K562 (cell line): ENCODE measurements around the gene CORO2A.

Experiments
- BCLAF1 ChIP-seq, 2 experiments: fragments of 450-650 bp in 1 of 2; IDR thresholded peaks; 2 replicates each; pipeline ENCODE4 v1.6.1; 2011 to 2017; ENCODE audit warnings: low read depth in 2 of 2, antibody characterized with exemption in 1 of 2, borderline replicate concordance in 1 of 2, low read length in 1 of 2, mild to moderate bottlenecking in 1 of 2, mixed read lengths in 1 of 2; ENCODE audit not compliant: control insufficient read depth in 1 of 2
- SMC3 ChIP-seq: conservative IDR thresholded peaks from 2 replicates; pipeline ENCODE4 v1.6.1; 2011; ENCODE audit warnings: low read depth, low read length, improper control_type of control experiment; ENCODE audit not compliant: insufficient read depth
- ZNF212 ChIP-seq: fragments of 450-650 bp; formaldehyde crosslinking; IDR thresholded peaks from 2 replicates; pipeline ENCODE4 v1.4.0; 2020; ENCODE audit warnings: mild to moderate bottlenecking
- TF ChIP-seq, protein P1 (sequence below): fragments of 450-650 bp; IDR thresholded peaks from 2 replicates; pipeline ENCODE4 v1.6.1; 2016
- TF ChIP-seq, protein P2 (sequence below), 2 experiments: fragments of 450-650 bp in 1 of 2; sonication (generic) in 1 of 2; formaldehyde crosslinking in 1 of 2; IDR thresholded peaks in 1 of 2; conservative IDR thresholded peaks in 1 of 2; 2 replicates each; pipeline versions ENCODE4 v1.6.1 to v1.8.1; 2016 to 2023; ENCODE audit warnings: mild to moderate bottlenecking in 2 of 2, moderate library complexity in 2 of 2, inconsistent platforms in 1 of 2, missing genetic modification reagents in 1 of 2
- TF ChIP-seq, protein P3 (sequence below), 3 experiments: IDR thresholded peaks in 2 of 3; conservative IDR thresholded peaks in 1 of 3; 2 replicates each; pipeline ENCODE4 v1.5.1; 2011 to 2012; ENCODE audit warnings: low read length in 3 of 3, mild to moderate bottlenecking in 3 of 3, control low read depth in 2 of 3, improper control_type of control experiment in 1 of 3, inconsistent platforms in 1 of 3, low read depth in 1 of 3, mixed read lengths in 1 of 3, moderate library complexity in 1 of 3; ENCODE audit not compliant: insufficient read depth in 2 of 3

- TF ChIP-seq, protein P1, sequence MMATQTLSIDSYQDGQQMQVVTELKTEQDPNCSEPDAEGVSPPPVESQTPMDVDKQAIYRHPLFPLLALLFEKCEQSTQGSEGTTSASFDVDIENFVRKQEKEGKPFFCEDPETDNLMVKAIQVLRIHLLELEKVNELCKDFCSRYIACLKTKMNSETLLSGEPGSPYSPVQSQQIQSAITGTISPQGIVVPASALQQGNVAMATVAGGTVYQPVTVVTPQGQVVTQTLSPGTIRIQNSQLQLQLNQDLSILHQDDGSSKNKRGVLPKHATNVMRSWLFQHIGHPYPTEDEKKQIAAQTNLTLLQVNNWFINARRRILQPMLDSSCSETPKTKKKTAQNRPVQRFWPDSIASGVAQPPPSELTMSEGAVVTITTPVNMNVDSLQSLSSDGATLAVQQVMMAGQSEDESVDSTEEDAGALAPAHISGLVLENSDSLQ, result no peak
- TF ChIP-seq, protein P2, sequence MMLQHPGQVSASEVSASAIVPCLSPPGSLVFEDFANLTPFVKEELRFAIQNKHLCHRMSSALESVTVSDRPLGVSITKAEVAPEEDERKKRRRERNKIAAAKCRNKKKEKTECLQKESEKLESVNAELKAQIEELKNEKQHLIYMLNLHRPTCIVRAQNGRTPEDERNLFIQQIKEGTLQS (IDR thresholded peaks at IDR 0.05), result no peak
- TF ChIP-seq, protein P2 (CRISPR knock-in tag; conservative IDR thresholded peaks at IDR 0.05), result no peak
- TF ChIP-seq, protein P3, sequence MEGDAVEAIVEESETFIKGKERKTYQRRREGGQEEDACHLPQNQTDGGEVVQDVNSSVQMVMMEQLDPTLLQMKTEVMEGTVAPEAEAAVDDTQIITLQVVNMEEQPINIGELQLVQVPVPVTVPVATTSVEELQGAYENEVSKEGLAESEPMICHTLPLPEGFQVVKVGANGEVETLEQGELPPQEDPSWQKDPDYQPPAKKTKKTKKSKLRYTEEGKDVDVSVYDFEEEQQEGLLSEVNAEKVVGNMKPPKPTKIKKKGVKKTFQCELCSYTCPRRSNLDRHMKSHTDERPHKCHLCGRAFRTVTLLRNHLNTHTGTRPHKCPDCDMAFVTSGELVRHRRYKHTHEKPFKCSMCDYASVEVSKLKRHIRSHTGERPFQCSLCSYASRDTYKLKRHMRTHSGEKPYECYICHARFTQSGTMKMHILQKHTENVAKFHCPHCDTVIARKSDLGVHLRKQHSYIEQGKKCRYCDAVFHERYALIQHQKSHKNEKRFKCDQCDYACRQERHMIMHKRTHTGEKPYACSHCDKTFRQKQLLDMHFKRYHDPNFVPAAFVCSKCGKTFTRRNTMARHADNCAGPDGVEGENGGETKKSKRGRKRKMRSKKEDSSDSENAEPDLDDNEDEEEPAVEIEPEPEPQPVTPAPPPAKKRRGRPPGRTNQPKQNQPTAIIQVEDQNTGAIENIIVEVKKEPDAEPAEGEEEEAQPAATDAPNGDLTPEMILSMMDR (IDR thresholded peaks at IDR 0.05 in 2 of 3, conservative IDR thresholded peaks at IDR 0.05 in 1 of 3; ENCODE audit: insufficient read depth in 2 of 3, low read depth in 1 of 3, low read length in 3 of 3), result no peak
- no peak for TF ChIP-seq ZNF212 (CRISPR knock-in tag)
- TF ChIP-seq BCLAF1 (IDR thresholded peaks at IDR 0.05; ENCODE audit: borderline replicate concordance in 1 of 2, control insufficient read depth in 1 of 2, low read depth in 2 of 2, low read length in 1 of 2), result no peak
- no peak for TF ChIP-seq SMC3
Observed at GRCh38 chr9:98216391-98216790, 24.0 kb upstream of the CORO2A start.
